Stimulated activated CD8-positive, alpha-beta memory T cell treated with anti-CD3 and anti-CD28 coated beads, Interleukin-4, amount 100 ng/mL, for 1 hour (primary cell): ENCODE data around the gene SOD1.

Source experiments
- DNase-seq, 2 donors: peaks; one replicate each; pipeline ENCODE4 v3.0.0-alpha.2; 2020; ENCODE audit warnings: low read depth in 2 of 2, low spot score in 1 of 2

SOD1 gene

GRCh38 chr21:31678478-31678877 lies 19.0 kb downstream of the SOD1 start:
- DNase-seq: no peak

- DNase-seq: no peak
These were observed 23.1 kb downstream of the SOD1 start for GRCh38 chr21:31682620-31683019.

DNA sequence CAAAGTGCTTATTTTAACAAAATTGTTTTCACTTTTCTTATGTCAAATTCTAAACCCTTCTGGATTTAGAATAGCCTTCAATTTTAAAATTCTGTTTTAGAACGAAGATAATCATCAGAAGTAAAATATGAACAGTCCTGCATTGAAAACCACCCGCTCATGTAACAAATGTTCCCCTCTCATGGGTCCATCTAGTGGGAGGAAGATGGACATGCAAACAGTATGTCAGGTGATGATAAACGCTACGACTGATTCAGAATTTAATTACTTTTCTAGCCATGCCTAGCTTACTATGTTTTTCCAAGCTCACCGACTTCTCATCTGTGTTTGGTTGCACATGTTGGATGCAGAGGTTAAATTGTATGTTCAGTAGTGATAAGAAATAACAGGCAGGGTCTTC lies 23.5 kb downstream of the SOD1 start:
- DNase-seq: no peak

- DNase-seq: no peak
These were observed 25.4 kb downstream of the SOD1 start for GRCh38 chr21:31684918-31685317.

GRCh38 chr21:31686272-31686915 lies 26.9 kb downstream of the SOD1 start:
- no peak for DNase-seq

DNA sequence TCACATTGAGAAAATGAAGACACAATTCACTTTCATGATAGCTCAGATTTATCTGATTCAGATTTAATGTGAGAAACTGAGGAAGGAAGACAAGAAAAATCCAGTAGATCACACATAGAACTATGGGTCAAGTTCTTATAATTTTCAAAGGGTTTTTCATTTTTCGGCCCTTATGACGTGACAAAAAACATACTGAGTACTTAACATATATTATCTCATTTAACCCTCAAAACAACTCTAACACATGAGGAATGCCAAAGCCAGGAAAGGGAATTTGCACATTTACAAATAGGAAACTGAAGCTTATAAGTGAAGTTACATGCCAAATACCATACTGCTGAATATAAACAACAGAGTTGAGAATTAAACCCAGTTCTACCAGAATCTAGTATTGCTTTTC lies 27.6 kb downstream of the SOD1 start:
- no peak for DNase-seq

DNA sequence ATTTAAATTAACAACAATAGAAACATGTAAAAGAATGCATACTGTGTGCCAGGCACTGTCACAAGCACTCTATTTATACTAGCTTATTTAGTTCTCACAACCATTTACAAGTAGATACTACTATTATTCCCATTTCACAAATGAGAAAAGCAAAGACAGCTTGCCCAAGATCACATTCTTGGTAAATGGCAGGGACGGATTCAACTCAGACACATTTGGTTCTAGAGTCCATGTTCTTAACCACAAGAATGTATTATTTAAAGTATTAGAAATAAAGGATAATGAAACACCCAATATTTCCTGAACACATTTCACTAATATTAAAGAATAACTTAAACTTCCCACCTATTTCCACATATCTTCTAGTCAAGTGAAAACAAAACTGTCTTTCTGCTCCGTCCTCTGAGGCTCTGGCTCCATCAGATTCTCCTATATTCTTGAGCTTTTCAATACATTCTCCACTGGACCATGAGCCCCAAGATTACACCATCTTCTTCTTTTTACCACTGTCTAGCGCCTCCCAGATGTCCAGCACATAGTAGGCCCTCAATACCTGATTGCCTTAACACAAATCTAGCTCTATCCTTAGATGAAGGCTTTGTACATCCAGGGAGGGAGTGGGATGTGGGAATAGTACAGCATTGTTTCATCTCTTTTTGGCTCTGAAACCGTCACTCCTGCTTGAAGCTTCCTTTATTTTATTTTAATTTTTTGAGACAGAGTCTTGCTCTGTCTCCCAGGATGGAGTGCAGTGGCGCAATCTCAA lies 29.3 kb downstream of the SOD1 start:
- no peak for DNase-seq

DNA sequence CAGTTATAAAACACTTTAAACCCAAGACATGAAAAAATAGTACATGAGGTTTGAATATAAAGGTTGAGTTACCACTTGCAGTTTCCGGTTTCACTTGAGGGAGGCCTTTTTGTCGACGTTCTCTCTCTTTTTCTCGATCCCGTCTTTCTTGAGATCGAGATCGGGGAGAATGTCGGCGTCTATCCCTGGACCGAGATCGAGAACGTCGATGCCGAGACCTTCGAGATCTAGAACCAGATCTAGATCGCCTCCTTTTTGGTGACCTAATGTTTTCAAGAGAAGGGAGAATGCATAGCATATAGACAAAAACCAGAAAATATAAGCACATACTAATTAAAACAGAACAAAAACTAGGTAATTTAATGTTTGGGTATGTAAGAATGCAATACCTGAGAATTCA lies 33.7 kb downstream of the SOD1 start:
- DNase-seq: no peak

- no peak for DNase-seq
These were observed 36.9 kb downstream of the SOD1 start for GRCh38 chr21:31696424-31696823.

DNA sequence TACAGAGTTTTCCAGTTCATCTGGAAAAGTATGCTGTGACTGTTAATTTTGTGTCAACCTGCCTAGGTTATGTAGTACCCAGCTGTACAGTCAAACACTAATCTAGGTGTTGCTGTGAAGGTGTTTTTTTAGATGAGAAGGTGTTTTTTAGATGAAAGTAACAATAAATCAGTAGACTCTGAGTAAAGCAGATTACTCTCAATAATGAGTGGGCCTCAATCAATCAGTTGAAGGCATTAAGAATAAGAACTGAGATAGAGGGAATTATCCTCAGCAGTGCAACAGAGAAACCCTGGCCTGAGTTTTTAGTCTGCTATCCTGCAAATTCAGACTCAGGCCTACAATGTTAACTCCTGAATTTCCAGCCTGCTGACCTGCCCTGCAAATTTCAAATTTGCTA lies 39.0 kb downstream of the SOD1 start:
- no peak for DNase-seq

- DNase-seq: no peak
These were observed 40.5 kb downstream of the SOD1 start for GRCh38 chr21:31700040-31700439.

DNA sequence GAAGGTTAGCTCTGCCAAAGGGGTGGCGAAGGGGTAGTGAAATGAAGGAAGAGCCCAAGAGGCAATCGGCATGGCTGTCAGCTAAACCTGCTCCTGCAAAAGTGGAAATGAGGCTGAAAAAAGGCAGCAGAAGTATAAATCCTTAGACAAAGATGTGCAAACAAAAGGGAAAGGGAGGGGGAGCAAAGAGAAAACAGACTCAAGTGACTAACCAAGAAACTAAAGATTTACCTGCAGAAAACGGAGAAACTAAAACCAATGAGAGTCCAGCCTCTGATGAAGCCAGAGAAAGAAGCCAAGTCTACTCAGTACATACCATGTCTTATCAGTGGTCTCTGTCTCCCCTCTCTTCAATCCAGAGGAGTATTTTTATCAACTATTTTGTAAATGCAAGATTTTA lies 47.1 kb downstream of the SOD1 start:
- DNase-seq: no peak

DNA sequence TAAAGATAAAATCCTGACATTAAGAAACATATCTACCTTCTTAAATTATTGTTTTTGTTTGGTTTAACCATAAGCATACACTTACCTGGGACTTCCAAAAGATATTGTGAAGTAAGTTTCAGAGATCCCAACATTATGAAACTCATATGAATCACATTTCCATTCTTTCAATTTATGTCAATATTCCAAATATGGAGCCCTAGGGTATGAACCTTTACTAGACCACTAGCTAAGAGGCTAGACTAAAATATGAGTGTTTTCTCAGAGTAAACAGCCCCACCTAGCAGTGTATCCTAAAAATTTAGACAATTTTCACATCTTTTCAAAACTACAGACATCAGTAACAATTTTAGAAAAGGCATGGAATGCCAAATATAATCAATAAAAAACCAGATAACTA lies 48.0 kb downstream of the SOD1 start:
- DNase-seq: no peak

DNA sequence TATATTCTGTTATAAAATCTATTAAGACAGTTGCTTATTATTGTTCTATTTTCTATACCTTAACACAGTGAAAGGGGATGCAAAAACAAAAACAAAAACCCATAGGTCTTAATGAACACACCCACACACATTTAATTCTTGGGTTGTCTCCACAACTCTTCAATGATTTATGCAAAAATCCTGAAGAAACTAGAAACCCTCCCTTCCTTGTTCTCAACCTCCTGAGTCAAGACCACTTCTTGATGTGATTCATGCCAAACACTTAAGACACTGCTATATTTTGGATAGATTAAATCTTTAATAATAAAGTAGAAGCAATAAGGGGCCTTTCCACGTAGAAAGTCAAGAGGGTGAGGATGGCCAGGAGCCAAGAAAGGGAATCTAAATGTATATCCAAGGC lies 49.0 kb downstream of the SOD1 start:
- DNase-seq: no peak

DNA sequence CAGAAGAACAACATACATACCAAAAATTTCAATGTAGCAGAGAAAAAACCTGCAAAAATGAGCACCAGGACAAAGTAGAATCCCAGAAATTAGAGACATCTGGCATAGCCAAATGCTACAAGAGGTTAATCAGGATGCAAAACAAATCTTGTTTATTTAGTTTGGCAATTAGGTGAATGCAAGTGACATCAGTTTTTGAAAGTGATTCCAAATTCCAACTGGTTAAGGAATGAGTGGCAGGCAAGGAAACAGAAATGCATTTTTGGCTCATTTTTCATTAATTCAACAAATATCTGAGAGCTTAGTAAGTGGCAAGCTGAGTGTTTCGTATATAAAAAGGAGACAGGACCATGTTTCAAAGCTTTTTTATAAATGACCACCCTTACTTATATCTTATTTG lies 51.1 kb downstream of the SOD1 start:
- DNase-seq: no peak

GRCh38 chr21:31711326-31711725 lies 51.8 kb downstream of the SOD1 start:
- DNase-seq: no peak

DNA sequence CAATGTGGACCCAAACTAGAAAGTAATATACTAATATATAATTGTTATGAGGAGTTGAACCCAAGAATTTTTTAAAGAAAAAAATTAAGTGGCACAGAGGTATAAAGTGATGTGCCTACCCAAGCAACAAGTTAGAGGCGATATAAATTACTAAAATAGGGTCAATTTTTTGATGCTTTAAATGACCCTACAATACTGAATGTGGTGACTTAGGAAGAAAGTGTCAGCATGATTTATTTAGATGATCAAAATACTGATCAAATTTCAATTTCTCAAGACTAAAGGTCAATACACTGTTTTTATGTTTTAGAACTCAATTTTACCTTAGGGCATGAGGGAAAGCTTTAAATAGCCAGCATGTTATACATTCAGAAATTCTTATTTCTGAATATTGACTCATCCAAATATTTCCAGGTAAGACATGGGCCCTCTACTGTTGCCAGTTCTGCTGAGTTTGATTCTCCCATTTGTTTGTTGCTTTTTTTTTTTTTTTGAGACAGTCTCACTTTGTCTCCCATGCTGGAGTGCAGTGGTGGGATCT lies 52.3 kb downstream of the SOD1 start:
- DNase-seq: no peak

DNA sequence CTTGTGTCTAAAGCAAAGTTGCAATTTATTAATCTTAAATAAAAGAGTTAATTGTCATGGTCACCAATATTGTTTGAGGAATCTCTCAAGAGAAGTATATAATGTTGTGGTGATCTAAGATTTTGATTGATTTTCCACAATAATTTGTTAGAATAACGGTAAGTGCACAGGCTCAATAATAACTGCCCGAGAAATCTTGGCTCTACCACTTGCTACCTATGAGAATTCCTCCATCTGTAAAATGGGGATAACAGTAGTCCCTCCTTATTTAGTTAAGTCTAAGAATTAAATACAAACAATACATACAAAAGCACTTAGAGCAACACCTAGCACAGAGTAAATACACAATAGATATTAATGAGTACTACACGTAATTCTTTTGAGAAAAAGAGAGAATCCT lies 53.6 kb downstream of the SOD1 start:
- no peak for DNase-seq

- no peak for DNase-seq
These were observed 54.7 kb downstream of the SOD1 start for GRCh38 chr21:31713973-31714740.

DNA sequence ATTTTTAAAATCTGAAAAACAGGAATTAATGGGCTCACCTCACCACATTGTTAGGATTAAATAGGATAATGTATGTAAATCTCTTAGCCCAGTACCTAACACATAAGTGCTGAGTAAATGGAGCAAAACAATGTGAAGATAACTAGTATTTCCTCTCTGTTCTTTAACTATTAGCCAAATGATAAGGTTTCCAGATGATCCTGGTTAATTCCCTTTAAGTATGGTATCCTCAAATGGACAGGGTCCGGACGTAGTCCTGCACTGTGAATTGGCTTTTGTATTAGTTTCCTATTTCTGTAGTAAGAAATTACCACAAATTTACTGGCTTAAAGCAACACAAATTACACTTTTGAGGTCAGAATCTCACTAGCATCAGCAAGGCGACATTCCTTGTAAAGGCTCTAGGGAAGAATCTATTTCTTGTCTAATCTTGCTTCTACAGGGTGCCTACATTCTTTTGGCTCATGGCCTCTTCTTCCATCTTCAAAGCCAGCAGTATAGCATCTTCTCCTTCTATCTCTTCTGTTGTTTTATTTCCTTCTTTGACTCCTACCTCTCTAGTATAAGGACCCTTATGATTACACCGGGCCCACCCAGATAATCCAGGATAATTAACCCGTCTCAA lies 55.4 kb downstream of the SOD1 start:
- no peak for DNase-seq

DNA sequence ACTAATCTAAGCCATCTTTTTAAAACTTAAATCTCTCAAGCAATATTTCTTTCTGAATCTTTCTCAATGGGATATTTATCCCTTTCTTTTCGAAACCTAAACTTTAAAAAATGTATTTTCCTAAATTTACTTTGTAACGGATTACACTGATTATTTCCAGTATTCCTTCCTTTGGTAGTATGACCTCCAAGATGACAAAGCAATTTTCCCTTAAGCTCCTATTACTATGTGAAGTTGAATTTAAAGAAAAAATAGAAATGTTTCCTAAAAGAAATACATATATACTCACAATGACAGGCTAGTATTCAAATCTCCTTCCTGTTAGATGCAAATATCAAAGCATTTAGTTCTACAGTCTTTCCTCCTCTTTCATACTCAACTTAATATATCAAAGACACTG lies 56.6 kb downstream of the SOD1 start:
- DNase-seq: no peak
